K562 (cell line): ENCODE results near the gene PHC3. TPM values are rescaled to one million over a fixed set of nuclear protein-coding genes. Genes with fewer than 3 reads are reported as not detected.

Experiments
- ATAC-seq: fragments of 200-7000 bp; cut with Tn5 transposase; 3 replicates; pipeline ENCODE4 v1.9.1; 2020; ENCODE audit warnings: moderate library complexity
- BruUV-seq: library from RNA; stranded (reverse); fragments of 400-500 nt; replicated peaks from 2 replicates; lab custom pipeline; 2021; lab: Mats Ljungman, UMichigan
- CTCF ChIA-PET: fragments of 300-600 bp; formaldehyde crosslinking; extraction: SDS; loops from one replicate; lab custom pipeline; 2021; ENCODE audit warnings: low intra/inter-chr PET ratio; lab: Yijun Ruan, JAX
- POLR2A ChIA-PET: fragments of 300-600, 350-650 bp; sonication (Branson Sonifier 250); formaldehyde crosslinking; extraction: SDS; loops from one replicate; lab custom pipeline; 2021; ENCODE audit warnings: antibody characterized with exemption, inconsistent platforms; lab: Yijun Ruan, JAX
- DNase-seq, 4 experiments: peaks; one replicate each; pipeline versions ENCODE4 v3.0.0 to v3.0.0-alpha.2; 2011 to 2018; ENCODE audit warnings: low spot score in 3 of 4, mixed read lengths in 3 of 4; ENCODE audit errors: extremely low read depth in 1 of 4
- FAIRE-seq: peaks from 2 replicates; lab custom pipeline; 2011; peaks lifted over from hg19 to GRCh38; lab: Jason Lieb, UNC
- H2AFZ ChIP-seq: 2 replicates; pipeline ENCODE4 v1.6.0; 2011; ENCODE audit warnings: low read depth, low read length, control low read depth, inconsistent platforms
- H3K27ac ChIP-seq: fragments of 200-600 bp; 3 replicates; pipeline ENCODE4 v1.8.0; 2011; ENCODE audit warnings: low read depth, mild to moderate bottlenecking, control low read depth, inconsistent platforms, low read length, moderate library complexity, mixed read lengths; ENCODE audit errors: extremely low read depth
- H3K27me3 ChIP-seq, 2 experiments: fragments of 300-600 bp in 1 of 2; 2 replicates in 1 of 2; 3 replicates in 1 of 2; pipeline versions ENCODE4 v1.6.0 to v1.8.0; 2011; ENCODE audit warnings: inconsistent platforms in 2 of 2, low read length in 2 of 2, mild to moderate bottlenecking in 1 of 2, mixed read lengths in 1 of 2, moderate library complexity in 1 of 2; ENCODE audit not compliant: control insufficient read depth in 2 of 2, insufficient read depth in 2 of 2
- H3K36me3 ChIP-seq: fragments of 300-600 bp; 3 replicates; pipeline ENCODE4 v1.8.0; 2011; ENCODE audit warnings: mild to moderate bottlenecking, low read length, inconsistent platforms; ENCODE audit not compliant: control insufficient read depth, insufficient read depth
- H3K4me1 ChIP-seq, 2 experiments: fragments of 200-600 bp in 1 of 2; replicated peaks in 1 of 2; 2 replicates in 1 of 2; 3 replicates in 1 of 2; pipeline versions ENCODE4 v1.5.1 to v1.8.0; 2011; ENCODE audit warnings: inconsistent platforms in 2 of 2, low read length in 2 of 2, mild to moderate bottlenecking in 1 of 2, mixed read lengths in 1 of 2, moderate library complexity in 1 of 2; ENCODE audit not compliant: control insufficient read depth in 2 of 2, insufficient read depth in 2 of 2
- H3K4me2 ChIP-seq: 2 replicates; pipeline ENCODE4 v1.6.1; 2011; ENCODE audit warnings: low read length, control low read depth, inconsistent platforms, mixed read lengths; ENCODE audit not compliant: insufficient read depth
- H3K4me3 ChIP-seq: fragments of 200-600 bp; sonication (generic), shearing (Covaris generic); 2 replicates; pipeline ENCODE4 v1.5.1; 2016; ENCODE audit warnings: control low read depth, inconsistent platforms
- H3K79me2 ChIP-seq: fragments of 200-600 bp; 3 replicates; pipeline ENCODE4 v1.8.0; 2011; ENCODE audit warnings: low read length, inconsistent platforms; ENCODE audit not compliant: control insufficient read depth, insufficient read depth
- H3K9ac ChIP-seq, 2 experiments: 2 replicates each; pipeline versions ENCODE4 v1.6.0 to v1.6.1; 2011; ENCODE audit warnings: low read depth in 2 of 2, low read length in 2 of 2, control low read depth in 1 of 2, inconsistent platforms in 1 of 2, mild to moderate bottlenecking in 1 of 2, mixed read lengths in 1 of 2; ENCODE audit not compliant: insufficient read depth in 1 of 2
- H3K9me1 ChIP-seq: one replicate; pipeline ENCODE4 v1.6.0; 2011; ENCODE audit warnings: inconsistent platforms, mild to moderate bottlenecking, low read length, moderate library complexity; ENCODE audit not compliant: control insufficient read depth, insufficient read depth
- H3K9me3 ChIP-seq: replicated peaks from 2 replicates; pipeline ENCODE4 v1.5.1; 2011; ENCODE audit warnings: low read depth, low read length, inconsistent platforms; ENCODE audit not compliant: control insufficient read depth, insufficient read depth
- H4K20me1 ChIP-seq: replicated peaks from 2 replicates; pipeline ENCODE4 v1.6.1; 2011; ENCODE audit warnings: low read length, inconsistent platforms, mixed read lengths; ENCODE audit not compliant: control insufficient read depth, insufficient read depth
- ETV6 ChIP-seq, 3 experiments: fragments of 150-350 bp in 1 of 3; sonication (generic) in 1 of 3; formaldehyde crosslinking in 1 of 3; IDR thresholded peaks; 2 replicates each; pipeline versions ENCODE4 v1.6.1 to v1.8.0; 2014 to 2022; ENCODE audit warnings: borderline replicate concordance in 2 of 3, low read depth in 2 of 3, antibody characterized with exemption in 1 of 3, low read length in 1 of 3, mild to moderate bottlenecking in 1 of 3, missing genetic modification reagents in 1 of 3
- NEUROD1 ChIP-seq: fragments of 150-350 bp; IDR thresholded peaks from 2 replicates; pipeline ENCODE4 v1.6.1; 2014; ENCODE audit warnings: borderline replicate concordance, low read length, low read depth; ENCODE audit not compliant: partially characterized antibody
- NRF1 ChIP-seq, 2 experiments: fragments of 450-650 bp; IDR thresholded peaks in 1 of 2; conservative IDR thresholded peaks in 1 of 2; 2 replicates each; pipeline ENCODE4 v1.6.1; 2014; ENCODE audit warnings: mild to moderate bottlenecking in 2 of 2
- SPI1 ChIP-seq: IDR thresholded peaks from 2 replicates; pipeline ENCODE4 v1.6.1; 2011; ENCODE audit warnings: low read depth, low read length, control low read depth, borderline replicate concordance
- TAL1 ChIP-seq: fragments of 450-650 bp; IDR thresholded peaks from 2 replicates; pipeline ENCODE4 v1.6.1; 2016; ENCODE audit warnings: mild to moderate bottlenecking
- THRAP3 ChIP-seq: fragments of 450-650 bp; IDR thresholded peaks from 2 replicates; pipeline ENCODE4 v1.6.1; 2016; ENCODE audit warnings: mild to moderate bottlenecking, inconsistent platforms, borderline replicate concordance
- ZHX1 ChIP-seq: fragments of 150-350 bp; conservative IDR thresholded peaks from 2 replicates; pipeline ENCODE4 v1.6.1; 2014; ENCODE audit warnings: low read length
- ZNF384 ChIP-seq: IDR thresholded peaks from 2 replicates; pipeline ENCODE4 v1.6.1; 2012; ENCODE audit warnings: low read depth, low read length, improper control_type of control experiment
- WGBS: fragments of 100-300 bp; shearing (Covaris generic); methylation state at CpG from one replicate; pipeline ENCODE4 v1.1.6; 2016; ENCODE audit warnings: low coverage, mixed read lengths; ENCODE audit not compliant: insufficient coverage; ENCODE audit errors: missing lambda C conversion rate; 5-methylcytosine and 5-hydroxymethylcytosine counted together
- in situ Hi-C: fragments of 300-500 bp; cut with MboI; formaldehyde crosslinking; loops from 4 replicates; pipeline ENCODE4 v1.15.0; 2018; ENCODE audit warnings: inconsistent platforms, mixed read lengths
- intact Hi-C: fragments of 100-400 bp; cut with micrococcal nuclease; formaldehyde crosslinking; loops from 2 replicates; pipeline ENCODE4 v1.14.2; 2022
- polyA plus RNA-seq, 8 experiments: library from polyadenylated mRNA; depleted of rRNA in 4 of 8; stranded (reverse) in 5 of 8; unstranded in 3 of 8; fragments of >200 nt; fragmentation: Nextera tagmentation in 2 of 8; fragmentation: Illumina TruSeq in 1 of 8; extraction: Ambion mirVana in 2 of 8; extraction: Trizol in 1 of 8; gene quantifications; 2 replicates each; pipeline versions ENCODE4 v1.2.1 to v1.2.3, GENCODE V29; 2011 to 2014; ENCODE audit warnings: inconsistent platforms in 1 of 8, missing spikeins in 1 of 8
- total RNA-seq, 7 experiments: library from RNA; depleted of rRNA in 6 of 7; stranded (reverse); fragments of >200 nt in 6 of 7; fragmentation: Illumina TruSeq in 2 of 7; extraction: Trizol in 2 of 7; gene quantifications; 2 replicates each; pipeline versions ENCODE4 v1.2.1 to v1.2.3, GENCODE V29; 2011 to 2021; ENCODE audit warnings: low replicate concordance in 1 of 7
- TF ChIP-seq, protein P1 (sequence below): conservative IDR thresholded peaks from 2 replicates; pipeline ENCODE4 v1.6.1; 2011; ENCODE audit warnings: low read depth, mild to moderate bottlenecking, low read length; ENCODE audit not compliant: control insufficient read depth

Gene PHC3
- total and polyA plus RNA-seq, 9 of the 15 experiments (the other 6 are each of a cell fraction or from before 2014, with no cell fraction given) = 3.1 to 21.6 (median 10.5) TPM

DNA sequence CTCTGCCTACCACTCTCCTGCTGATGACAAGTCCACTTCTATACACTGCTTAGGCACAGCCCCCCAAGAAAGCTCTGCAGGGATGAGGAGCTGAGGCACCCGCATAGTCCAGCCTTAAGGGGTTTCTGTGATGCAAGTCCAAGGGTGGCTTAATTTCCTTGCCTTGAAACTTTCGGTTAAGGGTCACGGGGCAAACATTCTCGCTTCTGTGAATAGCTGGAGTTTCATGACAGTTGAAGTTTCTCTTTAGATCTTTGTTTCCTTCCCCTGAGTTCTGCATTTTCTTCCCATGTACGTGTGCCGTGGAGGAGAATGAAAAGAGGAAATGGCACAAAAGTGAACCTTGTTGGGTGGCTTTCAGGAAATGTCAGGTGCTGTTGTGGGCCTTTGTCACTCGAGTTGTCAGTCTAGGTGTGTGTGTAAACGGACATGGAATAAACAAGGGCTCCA, 136.7 kb downstream of the PHC3 start:
- no TSS peak for BruUV-seq
- peak; percentile 6 for FAIRE-seq
- no peak for DNase-seq
- ChIA-PET CTCF (no interaction called here), POLR2A (interaction anchor here (1.2 kb wide), 1 partner anchor 10 kb away, joined by 4 read pairs; no protein-coding TSS in a partner anchor)
- H3K4me3 ChIP-seq = no peak overlapping the region
- H3K36me3 ChIP-seq = no peaks in the 10 kb centered on the region
- intact Hi-C loops = no loop called here
- 59% methylated on average over 8 of the region's 8 CpGs for WGBS
- H3K27me3 ChIP-seq = no peaks in the 10 kb centered on the region
- H3K9me1 ChIP-seq = no peaks in the 10 kb centered on the region
- H3K9ac ChIP-seq = no peak overlapping the region; a peak in 1 of 4 replicates
- H2AFZ ChIP-seq = no peak overlapping the region
- no peaks in the 10 kb centered on the region for H4K20me1 ChIP-seq
- peaks cover 0 to 2% of the 10 kb centered on the region in 2 experiments; a peak in 1 of 5 replicates for H3K4me1 ChIP-seq
- H3K27ac ChIP-seq = no peak overlapping the region
- no peak for TF ChIP-seq NRF1 (conservative IDR thresholded peaks at IDR 0.05 in 1 of 2, IDR thresholded peaks at IDR 0.05 in 1 of 2)
- no peak for TF ChIP-seq ZNF384
- peak; percentile 78; the same call in 1 of the 2 replicates for TF ChIP-seq SPI1
- TF ChIP-seq, all 486 proteins: peak for 1
- no peaks in the 10 kb centered on the region for H3K79me2 ChIP-seq
- H3K4me2 ChIP-seq = no peak overlapping the region
- no peak; the same call in 1 of the 3 replicates for ATAC-seq
- H3K9me3 ChIP-seq = no peaks in the 10 kb centered on the region
- in situ Hi-C loops = no loop called here

- Histone ChIP-seq H3K36me3 (no peaks in the 10 kb centered on the region), H3K27ac (no peak overlapping the region), H2AFZ (no peak overlapping the region), H3K4me3 (no peak overlapping the region), H3K9me1 (no peaks in the 10 kb centered on the region), H3K4me2 (no peak overlapping the region), H3K9me3 (no peaks in the 10 kb centered on the region), H3K9ac (no peak overlapping the region), H3K27me3 (no peaks in the 10 kb centered on the region), H3K4me1 (peaks cover 0 to 2% of the 10 kb centered on the region in 2 experiments; a peak in 1 of 5 replicates), H3K79me2 (no peaks in the 10 kb centered on the region), H4K20me1 (no peaks in the 10 kb centered on the region)
- POLR2A ChIA-PET = interaction anchor here (1.2 kb wide), 1 partner anchor 10 kb away, joined by 4 read pairs; no protein-coding TSS in a partner anchor
- no peak for DNase-seq
- in situ Hi-C loops = no loop called here
- CTCF ChIA-PET = no interaction called here
- FAIRE-seq = no peak
- no TSS peak for BruUV-seq
- 76% methylated on average over 7 of the region's 8 CpGs for WGBS
- intact Hi-C loops = no loop called here
- ATAC-seq = no peak
- TF ChIP-seq ZHX1 = no peak
- TF ChIP-seq, protein P1, sequence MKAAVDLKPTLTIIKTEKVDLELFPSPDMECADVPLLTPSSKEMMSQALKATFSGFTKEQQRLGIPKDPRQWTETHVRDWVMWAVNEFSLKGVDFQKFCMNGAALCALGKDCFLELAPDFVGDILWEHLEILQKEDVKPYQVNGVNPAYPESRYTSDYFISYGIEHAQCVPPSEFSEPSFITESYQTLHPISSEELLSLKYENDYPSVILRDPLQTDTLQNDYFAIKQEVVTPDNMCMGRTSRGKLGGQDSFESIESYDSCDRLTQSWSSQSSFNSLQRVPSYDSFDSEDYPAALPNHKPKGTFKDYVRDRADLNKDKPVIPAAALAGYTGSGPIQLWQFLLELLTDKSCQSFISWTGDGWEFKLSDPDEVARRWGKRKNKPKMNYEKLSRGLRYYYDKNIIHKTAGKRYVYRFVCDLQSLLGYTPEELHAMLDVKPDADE = no peak
- TF ChIP-seq NEUROD1 = no peak
- TF ChIP-seq TAL1 = no peak
- no peak for TF ChIP-seq ETV6 (IDR thresholded peaks at IDR 0.05; ENCODE audit: borderline replicate concordance in 1 of 2, low read depth in 2 of 2, low read length in 1 of 2)
- no peak for TF ChIP-seq ETV6 (CRISPR knock-in tag; IDR thresholded peaks at IDR 0.05; ENCODE audit: borderline replicate concordance)
- TF ChIP-seq THRAP3 = no peak
Measured at GRCh38 chr3:170044271-170044670, 137.3 kb downstream of the PHC3 start.
